Measurements from ENCODE around the gene TEKT5.
"Not testable (repeated sequence)": the region's sequence is repeated elsewhere in the genome, so short reads cannot be mapped to it uniquely, and the experiment has no call there.

Gene TEKT5

GRCh38 chr16:10633429-10633828 is 61.3 kb downstream of the TEKT5 start:
- not testable (repeated sequence) for DNase-seq (ENCODE audit: low read depth, low spot score)

- DNase-seq (ENCODE audit: low read depth, low spot score) = no peak
Measured at GRCh38 chr16:10631886-10632285, 62.8 kb downstream of the TEKT5 start.

- DNase-seq (ENCODE audit: low read depth, low spot score) = peak; percentile 57
Measured at GRCh38 chr16:10629592-10629963, 65.2 kb downstream of the TEKT5 start.

- no peak for DNase-seq (ENCODE audit: low read depth, low spot score)
Measured at GRCh38 chr16:10625595-10626357, 69.0 kb downstream of the TEKT5 start.

GRCh38 chr16:10624527-10624926 is 70.2 kb downstream of the TEKT5 start:
- DNase-seq (ENCODE audit: low read depth, low spot score) = no peak

- no peak for DNase-seq (ENCODE audit: low read depth, low spot score)
Measured at GRCh38 chr16:10623059-10623458, 71.7 kb downstream of the TEKT5 start.

GRCh38 chr16:10622036-10622921 is 72.5 kb downstream of the TEKT5 start:
- DNase-seq (ENCODE audit: low read depth, low spot score) = no peak

GRCh38 chr16:10621216-10621949 is 73.3 kb downstream of the TEKT5 start:
- DNase-seq (ENCODE audit: low read depth, low spot score) = not testable (repeated sequence)

GRCh38 chr16:10620120-10620519 is 74.6 kb downstream of the TEKT5 start:
- no peak for DNase-seq (ENCODE audit: low read depth, low spot score)

GRCh38 chr16:10619271-10619849 is 75.4 kb downstream of the TEKT5 start:
- DNase-seq (ENCODE audit: low read depth, low spot score) = no peak

GRCh38 chr16:10618710-10619209 is 76.0 kb downstream of the TEKT5 start:
- DNase-seq (ENCODE audit: low read depth, low spot score) = no peak

GRCh38 chr16:10617662-10618420 is 76.9 kb downstream of the TEKT5 start:
- no peak for DNase-seq (ENCODE audit: low read depth, low spot score)

- no peak for DNase-seq (ENCODE audit: low read depth, low spot score)
Measured at GRCh38 chr16:10616756-10617640, 77.7 kb downstream of the TEKT5 start.

- no peak for DNase-seq (ENCODE audit: low read depth, low spot score)
Measured at GRCh38 chr16:10616419-10616755, 78.3 kb downstream of the TEKT5 start.

- no peak for DNase-seq (ENCODE audit: low read depth, low spot score)
Measured at GRCh38 chr16:10614685-10615084, 80.0 kb downstream of the TEKT5 start.

GRCh38 chr16:10613785-10614485 is 80.8 kb downstream of the TEKT5 start:
- DNase-seq (ENCODE audit: low read depth, low spot score) = no peak

- no peak for DNase-seq (ENCODE audit: low read depth, low spot score)
Measured at GRCh38 chr16:10612649-10613179, 82.0 kb downstream of the TEKT5 start.

GRCh38 chr16:10611825-10612342 is 82.8 kb downstream of the TEKT5 start:
- DNase-seq (ENCODE audit: low read depth, low spot score) = no peak
